ENCODE results near the gene PFKFB2.

The PFKFB2 gene

DNA sequence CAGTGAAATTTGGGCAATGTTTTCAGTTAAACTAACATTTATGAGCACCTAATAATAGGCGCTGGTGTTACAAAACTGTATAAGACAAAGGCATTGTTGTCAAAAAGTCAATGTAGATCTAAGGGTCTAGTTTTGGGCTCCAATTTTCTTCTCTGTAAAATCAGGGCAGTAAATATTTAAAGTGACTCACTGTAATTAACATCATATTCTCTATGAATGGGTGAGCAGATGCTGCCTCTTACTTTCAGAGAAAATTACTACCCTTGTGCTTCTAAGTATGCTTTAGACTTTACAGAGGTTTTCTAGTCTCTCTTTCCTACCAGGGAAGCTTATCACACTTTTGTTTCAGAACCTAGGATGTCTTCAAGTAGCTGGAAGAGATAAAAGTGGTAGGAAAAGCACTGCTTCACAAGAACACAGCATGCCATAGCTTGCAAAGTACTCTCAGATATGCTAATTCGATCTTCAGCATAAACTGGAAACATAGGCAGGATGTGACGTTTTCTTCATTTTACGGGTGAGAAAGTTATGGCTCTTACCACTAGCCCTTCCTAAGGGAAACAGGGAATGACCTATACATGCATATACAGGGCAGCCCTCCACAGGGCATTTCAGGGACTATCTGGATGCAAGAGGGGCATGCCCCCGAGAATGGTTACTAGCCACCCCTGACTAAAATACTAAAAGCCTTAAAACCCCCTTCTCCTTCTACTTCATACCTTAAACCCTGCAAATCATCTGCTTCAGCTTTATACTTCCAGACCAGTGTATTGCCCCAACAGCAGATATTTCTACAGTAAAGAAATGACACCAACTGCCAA, 23.2 kb upstream of the PFKFB2 start:
- DNase-seq (ENCODE audit: low read depth) = no peak
- TF ChIP-seq MYC (IDR thresholded peaks at IDR 0.05; ENCODE audit: low read depth, low read length) (no peak), POLR2A (IDR thresholded peaks at IDR 0.05; ENCODE audit: extremely low read depth, insufficient read length) (no peak)
- TF ChIP-seq, protein P1, sequence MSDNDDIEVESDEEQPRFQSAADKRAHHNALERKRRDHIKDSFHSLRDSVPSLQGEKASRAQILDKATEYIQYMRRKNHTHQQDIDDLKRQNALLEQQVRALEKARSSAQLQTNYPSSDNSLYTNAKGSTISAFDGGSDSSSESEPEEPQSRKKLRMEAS (IDR thresholded peaks at IDR 0.05; ENCODE audit: low read depth, low read length) = no peak
- TF ChIP-seq, protein P2, sequence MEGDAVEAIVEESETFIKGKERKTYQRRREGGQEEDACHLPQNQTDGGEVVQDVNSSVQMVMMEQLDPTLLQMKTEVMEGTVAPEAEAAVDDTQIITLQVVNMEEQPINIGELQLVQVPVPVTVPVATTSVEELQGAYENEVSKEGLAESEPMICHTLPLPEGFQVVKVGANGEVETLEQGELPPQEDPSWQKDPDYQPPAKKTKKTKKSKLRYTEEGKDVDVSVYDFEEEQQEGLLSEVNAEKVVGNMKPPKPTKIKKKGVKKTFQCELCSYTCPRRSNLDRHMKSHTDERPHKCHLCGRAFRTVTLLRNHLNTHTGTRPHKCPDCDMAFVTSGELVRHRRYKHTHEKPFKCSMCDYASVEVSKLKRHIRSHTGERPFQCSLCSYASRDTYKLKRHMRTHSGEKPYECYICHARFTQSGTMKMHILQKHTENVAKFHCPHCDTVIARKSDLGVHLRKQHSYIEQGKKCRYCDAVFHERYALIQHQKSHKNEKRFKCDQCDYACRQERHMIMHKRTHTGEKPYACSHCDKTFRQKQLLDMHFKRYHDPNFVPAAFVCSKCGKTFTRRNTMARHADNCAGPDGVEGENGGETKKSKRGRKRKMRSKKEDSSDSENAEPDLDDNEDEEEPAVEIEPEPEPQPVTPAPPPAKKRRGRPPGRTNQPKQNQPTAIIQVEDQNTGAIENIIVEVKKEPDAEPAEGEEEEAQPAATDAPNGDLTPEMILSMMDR (IDR thresholded peaks at IDR 0.05; ENCODE audit: low read depth, low read length) = no peak
- no peak overlapping the region for H3K4me3 ChIP-seq (ENCODE audit: low read depth, low read length)

DNA sequence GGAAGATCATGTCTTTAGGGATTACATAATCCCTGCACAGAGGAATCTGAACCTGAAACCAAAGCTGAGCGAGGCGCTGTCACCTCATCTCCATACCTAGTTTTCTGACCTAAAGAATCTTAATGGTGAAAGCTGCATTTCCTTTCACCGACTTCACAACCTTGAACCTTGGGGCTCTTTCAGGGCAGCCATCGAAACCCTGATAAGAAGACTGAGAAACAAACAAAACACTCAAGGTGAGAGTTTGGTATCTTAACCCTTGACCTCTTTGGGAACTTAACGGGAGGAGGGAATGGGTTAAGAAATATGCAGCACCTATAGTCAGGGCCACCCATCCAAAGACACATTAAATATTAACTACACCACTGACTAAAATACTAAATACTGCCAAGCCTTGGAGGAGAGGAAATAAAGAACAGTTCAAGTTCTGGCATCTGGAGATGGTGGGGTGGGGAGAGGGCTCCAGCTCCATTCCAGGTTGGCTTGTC, 22.5 kb upstream of the PFKFB2 start:
- DNase-seq (ENCODE audit: low read depth) = no peak
- H3K4me3 ChIP-seq (ENCODE audit: low read depth, low read length) = no peak overlapping the region
- TF ChIP-seq POLR2A (IDR thresholded peaks at IDR 0.05; ENCODE audit: extremely low read depth, insufficient read length) = no peak
- TF ChIP-seq, protein P2 (IDR thresholded peaks at IDR 0.05; ENCODE audit: low read depth, low read length) = no peak
- no peak for TF ChIP-seq MYC (IDR thresholded peaks at IDR 0.05; ENCODE audit: low read depth, low read length)
- TF ChIP-seq, protein P1 (IDR thresholded peaks at IDR 0.05; ENCODE audit: low read depth, low read length) = no peak

DNA sequence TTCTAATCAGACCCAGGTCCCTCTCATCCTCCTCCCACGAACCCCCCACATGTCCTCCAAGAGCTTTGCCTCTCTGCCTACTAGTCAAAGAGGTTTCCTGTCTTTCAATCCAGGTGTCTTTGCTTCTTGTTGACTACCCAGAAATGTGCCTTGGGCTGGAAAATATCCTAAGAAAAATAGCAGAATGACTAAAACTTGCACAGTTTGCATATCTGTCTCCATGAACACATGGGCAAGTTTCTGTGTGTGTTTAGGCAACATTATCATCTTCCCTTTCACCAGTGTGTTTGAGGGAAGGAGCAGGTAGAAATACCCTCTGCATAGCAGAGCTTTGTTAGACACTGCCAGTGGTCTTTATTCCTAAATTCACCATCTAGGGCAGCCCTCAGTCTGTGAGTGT, 22.1 kb upstream of the PFKFB2 start:
- H3K4me3 ChIP-seq (ENCODE audit: low read depth, low read length) = no peak overlapping the region
- TF ChIP-seq, protein P1 (IDR thresholded peaks at IDR 0.05; ENCODE audit: low read depth, low read length) = no peak
- TF ChIP-seq POLR2A (IDR thresholded peaks at IDR 0.05; ENCODE audit: extremely low read depth, insufficient read length) (no peak), MYC (IDR thresholded peaks at IDR 0.05; ENCODE audit: low read depth, low read length) (no peak)
- TF ChIP-seq, protein P2 (IDR thresholded peaks at IDR 0.05; ENCODE audit: low read depth, low read length) = no peak

DNA sequence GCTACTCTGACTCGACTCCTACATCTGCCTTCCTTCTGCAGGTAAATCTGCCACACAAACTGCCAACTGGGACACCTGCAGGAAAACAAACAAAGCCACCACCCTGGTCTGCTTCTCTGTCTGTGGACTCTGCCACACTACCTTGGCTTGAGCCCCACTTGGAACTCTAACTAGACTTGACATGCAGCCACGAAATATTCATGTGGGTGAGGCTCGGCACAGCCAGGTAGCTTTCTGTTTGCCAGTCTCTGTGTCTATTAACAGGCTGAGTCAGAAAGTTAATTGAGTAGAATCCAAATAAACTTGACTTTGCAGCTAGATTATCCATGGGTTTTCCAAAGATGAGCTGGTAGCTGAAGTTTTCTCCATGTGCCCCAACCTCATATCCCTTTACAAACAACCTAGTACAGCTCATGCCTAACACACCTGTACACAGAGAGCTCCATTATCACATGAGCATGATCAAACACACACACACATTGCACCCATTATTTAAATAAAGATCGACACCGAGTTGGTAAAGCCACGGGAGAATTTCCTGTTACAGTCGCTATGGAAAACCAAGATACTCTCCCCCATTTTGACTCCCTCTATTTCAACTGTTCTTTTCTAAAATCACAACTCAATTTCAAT, 21.3 kb upstream of the PFKFB2 start:
- no peak for DNase-seq (ENCODE audit: low read depth)
- H3K4me3 ChIP-seq (ENCODE audit: low read depth, low read length) = no peak overlapping the region
- TF ChIP-seq, protein P2 (IDR thresholded peaks at IDR 0.05; ENCODE audit: low read depth, low read length) = no peak
- TF ChIP-seq POLR2A (IDR thresholded peaks at IDR 0.05; ENCODE audit: extremely low read depth, insufficient read length) = no peak
- TF ChIP-seq MYC (IDR thresholded peaks at IDR 0.05; ENCODE audit: low read depth, low read length) = no peak
- TF ChIP-seq, protein P1 (IDR thresholded peaks at IDR 0.05; ENCODE audit: low read depth, low read length) = no peak

More for the DNA sequence above, 22.1 kb upstream of the PFKFB2 start:
- no peak for DNase-seq (ENCODE audit: low read depth)

DNA sequence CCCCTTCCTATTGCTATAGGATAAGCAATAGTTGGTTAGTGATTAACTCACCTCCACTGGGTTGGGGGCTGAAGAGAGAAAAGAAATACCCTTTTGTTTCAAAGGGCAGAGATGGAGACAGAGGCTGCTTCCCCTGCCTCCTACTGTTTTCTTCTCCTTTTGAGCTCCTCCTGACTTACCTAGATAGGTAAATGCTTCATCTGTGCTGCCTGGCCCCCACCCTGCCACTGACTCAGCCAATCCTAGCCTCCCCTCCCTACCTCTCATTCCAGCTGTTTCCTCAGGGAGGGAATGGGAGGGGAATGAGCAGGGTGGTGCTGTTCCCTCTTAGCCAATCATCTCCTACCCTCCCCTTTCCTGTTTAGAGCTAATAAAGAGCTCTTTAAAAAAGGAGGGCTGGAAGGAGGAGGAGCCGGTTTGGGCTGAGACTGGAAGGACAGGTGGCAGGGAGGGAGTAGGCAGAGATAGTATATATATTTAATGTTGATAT, 20.5 kb upstream of the PFKFB2 start, which contains the start of gene C1orf116:
C1orf116 (minus strand) TSS at position 229 of the 490 bp plus-strand sequence. CDS start 5,158 bp downstream, outside the sequence.
- TF ChIP-seq, protein P1 (IDR thresholded peaks at IDR 0.05; ENCODE audit: low read depth, low read length) = no peak
- no peak for TF ChIP-seq POLR2A (IDR thresholded peaks at IDR 0.05; ENCODE audit: extremely low read depth, insufficient read length)
- no peak for TF ChIP-seq MYC (IDR thresholded peaks at IDR 0.05; ENCODE audit: low read depth, low read length)
- TF ChIP-seq, protein P2 (IDR thresholded peaks at IDR 0.05; ENCODE audit: low read depth, low read length) = no peak
- DNase-seq (ENCODE audit: low read depth) = no peak
- H3K4me3 ChIP-seq (ENCODE audit: low read depth, low read length) = no peak within 1 kb of the TSS

Data from NB4 (cell line).